ENCODE results near the gene SLC12A8.

The SLC12A8 gene

DNA sequence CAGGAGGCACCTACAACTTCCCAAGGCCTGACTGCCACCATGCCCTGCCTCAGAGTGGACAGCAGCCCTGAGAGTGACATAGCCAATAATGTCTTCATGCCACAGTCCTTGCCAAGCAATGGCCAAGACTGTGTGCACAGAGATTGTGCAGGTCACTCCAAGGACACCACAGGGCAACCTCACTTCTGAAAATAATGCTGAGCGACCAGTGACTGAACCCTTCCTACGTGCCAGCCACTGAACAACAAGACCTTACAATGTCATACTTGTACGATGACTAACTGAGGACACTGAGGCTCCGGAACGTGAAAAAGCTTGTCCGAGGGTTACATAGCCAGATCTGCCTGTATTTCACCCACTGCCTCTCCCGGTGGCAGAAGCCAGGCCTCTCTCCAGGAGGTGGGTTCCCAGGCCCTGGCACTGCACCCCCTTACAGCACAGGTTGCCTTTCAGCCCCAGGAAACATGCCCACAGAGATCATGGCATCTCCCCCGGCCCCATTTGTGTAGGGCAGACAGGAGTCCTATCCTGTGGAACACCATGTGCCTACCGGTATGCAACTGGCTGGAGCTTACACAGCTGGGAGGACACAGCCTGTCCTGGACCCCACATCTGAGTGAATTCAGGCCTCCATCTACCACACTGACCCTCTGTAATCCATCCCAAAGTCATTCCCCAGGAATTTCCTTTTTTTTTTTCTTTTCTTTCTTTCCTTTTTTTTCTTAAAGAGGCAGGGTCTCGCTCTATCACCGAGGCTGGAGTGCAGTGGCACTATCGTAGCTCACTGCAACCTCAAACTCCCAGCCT lies 72.3 kb downstream of the SLC12A8 start:
- no peak overlapping the region for H3K27ac ChIP-seq
- TF ChIP-seq ZFX (IDR thresholded peaks at IDR 0.05), result no peak
- TF ChIP-seq, protein P1, sequence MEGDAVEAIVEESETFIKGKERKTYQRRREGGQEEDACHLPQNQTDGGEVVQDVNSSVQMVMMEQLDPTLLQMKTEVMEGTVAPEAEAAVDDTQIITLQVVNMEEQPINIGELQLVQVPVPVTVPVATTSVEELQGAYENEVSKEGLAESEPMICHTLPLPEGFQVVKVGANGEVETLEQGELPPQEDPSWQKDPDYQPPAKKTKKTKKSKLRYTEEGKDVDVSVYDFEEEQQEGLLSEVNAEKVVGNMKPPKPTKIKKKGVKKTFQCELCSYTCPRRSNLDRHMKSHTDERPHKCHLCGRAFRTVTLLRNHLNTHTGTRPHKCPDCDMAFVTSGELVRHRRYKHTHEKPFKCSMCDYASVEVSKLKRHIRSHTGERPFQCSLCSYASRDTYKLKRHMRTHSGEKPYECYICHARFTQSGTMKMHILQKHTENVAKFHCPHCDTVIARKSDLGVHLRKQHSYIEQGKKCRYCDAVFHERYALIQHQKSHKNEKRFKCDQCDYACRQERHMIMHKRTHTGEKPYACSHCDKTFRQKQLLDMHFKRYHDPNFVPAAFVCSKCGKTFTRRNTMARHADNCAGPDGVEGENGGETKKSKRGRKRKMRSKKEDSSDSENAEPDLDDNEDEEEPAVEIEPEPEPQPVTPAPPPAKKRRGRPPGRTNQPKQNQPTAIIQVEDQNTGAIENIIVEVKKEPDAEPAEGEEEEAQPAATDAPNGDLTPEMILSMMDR (conservative IDR thresholded peaks at IDR 0.05), result no peak

DNA sequence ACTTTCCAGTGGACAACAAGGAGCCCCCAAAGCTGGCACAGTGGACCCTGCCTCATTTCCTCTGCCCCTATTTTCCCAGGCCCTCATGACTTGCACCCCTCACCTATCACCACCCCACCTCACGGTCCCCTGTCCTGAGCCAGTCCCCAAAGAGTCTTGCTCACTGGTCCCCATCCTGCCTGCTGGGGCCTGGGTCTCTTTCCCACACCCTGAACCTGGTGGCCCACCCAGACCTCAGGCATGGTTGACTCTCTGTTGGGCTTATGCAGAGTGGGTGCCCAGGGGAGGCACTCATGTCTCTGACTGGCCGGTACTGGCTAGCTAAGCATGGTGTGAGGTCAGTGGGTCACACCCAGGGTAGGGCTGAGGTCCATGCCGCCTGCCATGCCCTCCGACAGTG lies 73.2 kb downstream of the SLC12A8 start:
- no peak overlapping the region for H3K27ac ChIP-seq
- no peak for TF ChIP-seq ZFX (IDR thresholded peaks at IDR 0.05)

GRCh38 chr3:125137358-125138033 lies 75.1 kb downstream of the SLC12A8 start:
- TF ChIP-seq, protein P1 (conservative IDR thresholded peaks at IDR 0.05), result no peak
- TF ChIP-seq ZFX (IDR thresholded peaks at IDR 0.05), result no peak
- no peak overlapping the region for H3K27ac ChIP-seq

DNA sequence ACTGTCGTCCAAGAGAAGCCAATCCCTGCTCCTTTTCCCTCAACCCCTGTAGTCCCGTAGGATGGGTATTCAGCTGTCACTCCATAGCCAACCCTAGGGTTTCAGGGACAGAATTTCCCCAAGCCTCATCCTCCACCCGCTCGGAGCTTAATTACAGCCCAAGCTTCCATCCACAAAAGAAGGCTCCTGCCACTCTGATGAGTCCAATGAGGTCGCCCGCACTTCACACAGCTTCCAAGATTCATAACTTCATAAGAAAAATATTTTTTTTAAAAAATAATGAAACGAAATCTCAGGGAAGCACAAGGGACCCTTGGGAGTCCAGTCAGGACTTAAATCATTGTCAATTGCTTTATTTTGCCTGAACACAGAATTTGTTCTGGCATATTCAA lies 75.6 kb downstream of the SLC12A8 start:
- TF ChIP-seq, protein P1 (conservative IDR thresholded peaks at IDR 0.05), result no peak
- no peak for TF ChIP-seq ZFX (IDR thresholded peaks at IDR 0.05)
- H3K27ac ChIP-seq, result no peak overlapping the region

DNA sequence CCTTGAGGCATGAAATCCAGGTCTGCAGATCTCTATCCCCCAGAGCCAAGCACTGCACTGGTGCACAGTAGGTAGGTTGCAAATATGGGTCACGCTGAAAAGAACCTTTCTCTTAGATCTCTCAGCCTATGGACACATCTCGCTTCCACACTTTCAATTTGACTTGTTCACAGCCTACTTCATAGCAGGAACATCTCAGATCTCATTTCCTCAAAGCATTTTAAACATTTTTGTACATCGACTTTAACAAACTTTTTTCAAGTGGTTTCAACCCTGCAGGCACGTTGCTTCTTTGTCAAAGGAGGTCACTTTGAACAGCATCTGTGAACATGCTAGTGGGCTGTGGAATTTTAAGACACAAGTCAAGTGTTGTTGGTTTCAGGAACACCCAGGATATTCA lies 76.0 kb downstream of the SLC12A8 start:
- no peak overlapping the region for H3K27ac ChIP-seq
- TF ChIP-seq, protein P1 (conservative IDR thresholded peaks at IDR 0.05), result no peak
- no peak for TF ChIP-seq ZFX (IDR thresholded peaks at IDR 0.05)

DNA sequence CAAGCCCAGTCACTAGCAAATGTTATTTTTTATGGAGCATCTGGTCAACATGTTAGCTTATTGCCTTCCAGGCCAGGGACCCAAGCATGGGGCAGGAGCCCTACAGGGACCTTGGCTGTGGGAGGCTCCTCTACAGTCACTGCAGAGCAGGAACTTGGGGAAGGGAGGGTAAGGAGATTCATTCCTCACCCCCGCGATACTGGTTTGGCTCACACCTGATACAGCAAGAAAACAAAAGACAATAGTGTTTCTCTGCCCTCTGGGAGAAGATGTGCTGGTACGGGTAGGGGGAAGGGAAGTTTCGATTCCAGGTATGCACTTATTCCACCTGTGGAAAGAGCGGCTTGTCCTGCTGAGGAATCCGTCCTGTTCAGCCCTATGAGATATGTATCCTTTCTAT lies 77.6 kb downstream of the SLC12A8 start:
- TF ChIP-seq, protein P1 (conservative IDR thresholded peaks at IDR 0.05), result no peak
- TF ChIP-seq ZFX (IDR thresholded peaks at IDR 0.05), result no peak
- H3K27ac ChIP-seq, result no peak overlapping the region

GRCh38 chr3:125132815-125133214 lies 79.7 kb downstream of the SLC12A8 start:
- no peak for TF ChIP-seq ZFX (IDR thresholded peaks at IDR 0.05)
- TF ChIP-seq, protein P1 (conservative IDR thresholded peaks at IDR 0.05), result no peak

More at GRCh38 chr3:125132815-125133214, 79.7 kb downstream of the SLC12A8 start:
- H3K27ac ChIP-seq, result no peak overlapping the region

Data from C4-2B (cell line).